Adipocyte (in vitro differentiated cells): Measurements from ENCODE around the gene MMP20.

Experiments
- DNase-seq: peaks from one replicate; pipeline ENCODE4 v3.0.0-alpha.2; 2015; ENCODE audit warnings: low read depth
- H3K27me3 ChIP-seq: replicated peaks from 2 replicates; pipeline ENCODE4 v1.7.0; 2013; ENCODE audit warnings: mild to moderate bottlenecking, low read length, moderate library complexity; ENCODE audit not compliant: control insufficient read depth, insufficient read depth
- H3K36me3 ChIP-seq: 2 replicates; pipeline ENCODE4 v1.7.0; 2013; ENCODE audit warnings: low read length, mild to moderate bottlenecking, moderate library complexity; ENCODE audit not compliant: control insufficient read depth, insufficient read depth, severe bottlenecking
- H3K4me1 ChIP-seq: 2 replicates; pipeline ENCODE4 v1.7.0; 2013; ENCODE audit warnings: mild to moderate bottlenecking, low read length, moderate library complexity; ENCODE audit not compliant: control insufficient read depth, insufficient read depth
- H3K4me3 ChIP-seq: 2 replicates; pipeline ENCODE4 v1.7.0; 2013; ENCODE audit warnings: mild to moderate bottlenecking, low read length, moderate library complexity
- H3K9ac ChIP-seq: 2 replicates; pipeline ENCODE4 v1.7.0; 2013; ENCODE audit warnings: mild to moderate bottlenecking, low read length, moderate library complexity
- H3K9me3 ChIP-seq: 2 replicates; pipeline ENCODE4 v1.7.0; 2013; ENCODE audit warnings: mild to moderate bottlenecking, low read length, moderate library complexity; ENCODE audit not compliant: control insufficient read depth

Gene MMP20

GRCh38 chr11:102575012-102575411 lies 50.1 kb downstream of the MMP20 start:
- Histone ChIP-seq H3K4me3 (no peak overlapping the region), H3K9ac (no peak overlapping the region), H3K9me3 (no peaks in the 10 kb centered on the region), H3K36me3 (no peaks in the 10 kb centered on the region), H3K4me1 (peaks cover 20% of the 10 kb centered on the region), H3K27me3 (no peaks in the 10 kb centered on the region)
- no peak for DNase-seq

GRCh38 chr11:102573851-102574250 lies 51.3 kb downstream of the MMP20 start:
- no peak for DNase-seq
- no peaks in the 10 kb centered on the region for H3K36me3 ChIP-seq
- peaks cover 3% of the 10 kb centered on the region for H3K9me3 ChIP-seq
- H3K4me1 ChIP-seq, result peaks cover 20% of the 10 kb centered on the region
- H3K4me3 ChIP-seq, result no peak overlapping the region
- H3K9ac ChIP-seq, result no peak overlapping the region
- no peaks in the 10 kb centered on the region for H3K27me3 ChIP-seq

GRCh38 chr11:102572554-102573220 lies 52.4 kb downstream of the MMP20 start:
- no peak for DNase-seq
- Histone ChIP-seq H3K9me3 (peaks cover 6% of the 10 kb centered on the region), H3K4me1 (peaks cover 20% of the 10 kb centered on the region), H3K9ac (no peak overlapping the region), H3K27me3 (no peaks in the 10 kb centered on the region), H3K4me3 (no peak overlapping the region), H3K36me3 (no peaks in the 10 kb centered on the region)

- H3K9me3 ChIP-seq, result peaks cover 12% of the 10 kb centered on the region
- H3K36me3 ChIP-seq, result no peaks in the 10 kb centered on the region
- peaks cover 20% of the 10 kb centered on the region for H3K4me1 ChIP-seq
- no peak overlapping the region for H3K9ac ChIP-seq
- no peak overlapping the region for H3K4me3 ChIP-seq
- no peak for DNase-seq
- H3K27me3 ChIP-seq, result no peaks in the 10 kb centered on the region
Measured at GRCh38 chr11:102568851-102569250, 56.3 kb downstream of the MMP20 start.

GRCh38 chr11:102566112-102566511 lies 59.0 kb downstream of the MMP20 start:
- Histone ChIP-seq H3K4me1 (peaks cover 19% of the 10 kb centered on the region), H3K9ac (no peak overlapping the region), H3K27me3 (no peaks in the 10 kb centered on the region), H3K9me3 (peaks cover 12% of the 10 kb centered on the region), H3K36me3 (no peaks in the 10 kb centered on the region), H3K4me3 (no peak overlapping the region)
- no peak for DNase-seq

GRCh38 chr11:102564110-102564509 lies 61.0 kb downstream of the MMP20 start:
- peak; percentile 56 for DNase-seq
- Histone ChIP-seq H3K27me3 (no peaks in the 10 kb centered on the region), H3K9me3 (peaks cover 11% of the 10 kb centered on the region), H3K36me3 (no peaks in the 10 kb centered on the region), H3K9ac (no peak overlapping the region), H3K4me3 (no peak overlapping the region), H3K4me1 (peaks cover 32% of the 10 kb centered on the region)

GRCh38 chr11:102561636-102562035 lies 63.5 kb downstream of the MMP20 start:
- no peak overlapping the region for H3K4me3 ChIP-seq
- H3K27me3 ChIP-seq, result no peaks in the 10 kb centered on the region
- H3K9me3 ChIP-seq, result peaks cover 7% of the 10 kb centered on the region
- peak overlapping the region; percentile 69 for H3K9ac ChIP-seq
- H3K4me1 ChIP-seq, result peaks cover 32% of the 10 kb centered on the region
- H3K36me3 ChIP-seq, result no peaks in the 10 kb centered on the region
- no peak for DNase-seq

- Histone ChIP-seq H3K27me3 (no peaks in the 10 kb centered on the region), H3K9ac (peak overlapping the region; percentile 69), H3K9me3 (no peaks in the 10 kb centered on the region), H3K4me1 (peaks cover 32% of the 10 kb centered on the region), H3K4me3 (peak overlapping the region; percentile 68), H3K36me3 (no peaks in the 10 kb centered on the region)
- peak; percentile 87 for DNase-seq
Measured at GRCh38 chr11:102560555-102561011, 64.5 kb downstream of the MMP20 start.

GRCh38 chr11:102559839-102560238 lies 65.3 kb downstream of the MMP20 start:
- H3K36me3 ChIP-seq, result no peaks in the 10 kb centered on the region
- H3K9ac ChIP-seq, result peak overlapping the region; percentile 69
- H3K4me3 ChIP-seq, result peak overlapping the region; percentile 68
- no peaks in the 10 kb centered on the region for H3K9me3 ChIP-seq
- H3K27me3 ChIP-seq, result no peaks in the 10 kb centered on the region
- peaks cover 32% of the 10 kb centered on the region for H3K4me1 ChIP-seq
- DNase-seq, result no peak

GRCh38 chr11:102555091-102555490 lies 70.0 kb downstream of the MMP20 start:
- no peak for DNase-seq

GRCh38 chr11:102553835-102554282 lies 71.3 kb downstream of the MMP20 start:
- Histone ChIP-seq H3K9ac (no peak overlapping the region), H3K4me1 (peaks cover 15% of the 10 kb centered on the region), H3K27me3 (no peaks in the 10 kb centered on the region), H3K4me3 (no peak overlapping the region), H3K36me3 (no peaks in the 10 kb centered on the region), H3K9me3 (no peaks in the 10 kb centered on the region)
- no peak for DNase-seq

More at GRCh38 chr11:102555091-102555490, 70.0 kb downstream of the MMP20 start:
- Histone ChIP-seq H3K36me3 (no peaks in the 10 kb centered on the region), H3K27me3 (no peaks in the 10 kb centered on the region), H3K4me1 (peaks cover 22% of the 10 kb centered on the region), H3K4me3 (no peak overlapping the region), H3K9me3 (no peaks in the 10 kb centered on the region), H3K9ac (no peak overlapping the region)
